ENCODE measurements around the gene SPAG16. TPM values are rescaled to one million over a fixed set of nuclear protein-coding genes. Genes with fewer than 3 reads are reported as not detected.

Gene SPAG16
- total RNA-seq, 1 experiment from 2014 or later, result 17.3 TPM

GRCh38 chr2:213991453-213992108, 707.3 kb downstream of the SPAG16 start:
- no peak overlapping the region for H3K23ac ChIP-seq (ENCODE audit: insufficient read length, low read depth, low read length)
- H4K8ac ChIP-seq (replicated peaks; ENCODE audit: insufficient read length, low read depth, low read length), result no peak overlapping the region
- no peak overlapping the region for H3K14ac ChIP-seq (ENCODE audit: insufficient read depth, low read length)
- H2BK20ac ChIP-seq (ENCODE audit: low read depth, low read length, poor library complexity, severe bottlenecking), result no peak overlapping the region
- no peaks in the 10 kb centered on the region for H4K20me1 ChIP-seq (ENCODE audit: control insufficient read depth, insufficient read depth, insufficient read length)
- no peak overlapping the region for H2AFZ ChIP-seq (ENCODE audit: low read length)
- no peaks in the 10 kb centered on the region for H3K79me2 ChIP-seq (ENCODE audit: insufficient read depth, low read length)
- no peaks in the 10 kb centered on the region for H3K27me3 ChIP-seq (ENCODE audit: insufficient read depth, low read length)
- H2AK5ac ChIP-seq (ENCODE audit: insufficient read length, low read length), result no peak overlapping the region
- H3K18ac ChIP-seq (ENCODE audit: insufficient read length, low read depth, low read length), result no peak overlapping the region
- no peak overlapping the region for H2BK15ac ChIP-seq (ENCODE audit: low read depth, low read length)
- WGBS (ENCODE audit: extremely low coverage, insufficient read length, low lambda C conversion rate), result no CpG with 5 or more reads among the region's 5 CpGs
- H3K9me3 ChIP-seq (ENCODE audit: control insufficient read depth, low read depth, low read length), result no peaks in the 10 kb centered on the region
- H3K27ac Mint-ChIP-seq, result no peak overlapping the region
- no peak for TF ChIP-seq CTCF (conservative IDR thresholded peaks at IDR 0.05)
- no peak overlapping the region for H2BK5ac ChIP-seq (ENCODE audit: insufficient read length, low read length)
- H2BK12ac ChIP-seq (ENCODE audit: insufficient read length, low read depth, low read length), result no peak overlapping the region
- H3K36me3 Mint-ChIP-seq (ENCODE audit: insufficient read depth in 1 of 3, low read depth in 3 of 3), result no peaks in the 10 kb centered on the region
- H3K23me2 ChIP-seq (ENCODE audit: insufficient read length, low read depth, low read length, poor library complexity, severe bottlenecking), result no peaks in the 10 kb centered on the region
- H3T11ph ChIP-seq (ENCODE audit: low read length), result no peak overlapping the region
- no peak overlapping the region for H2BK120ac ChIP-seq (ENCODE audit: low read depth, low read length, poor library complexity, severe bottlenecking)
- no peaks in the 10 kb centered on the region for H3K27me3 Mint-ChIP-seq (ENCODE audit: low read depth)
- no peak overlapping the region for H3K27ac ChIP-seq (ENCODE audit: insufficient read length, low read depth, low read length)
- no peaks in the 10 kb centered on the region; a peak in 1 of 5 replicates for H3K9me3 Mint-ChIP-seq
- no peaks in the 10 kb centered on the region for H3K4me1 ChIP-seq (ENCODE audit: insufficient read depth, low read length)
- no peaks in the 10 kb centered on the region for H3K79me1 ChIP-seq (ENCODE audit: insufficient read depth, low read depth, low read length, poor library complexity, severe bottlenecking)
- peaks cover 9 to 10% of the 10 kb centered on the region in 2 experiments for H3K4me1 Mint-ChIP-seq
- no peak overlapping the region for H3K4ac ChIP-seq (ENCODE audit: low read depth, low read length)
- no peak overlapping the region for H3K4me2 ChIP-seq (ENCODE audit: insufficient read depth, insufficient read length, low read length)
- H4K91ac ChIP-seq (ENCODE audit: insufficient read length, low read depth, low read length), result no peak overlapping the region
- H3K4me3 Mint-ChIP-seq, result no peak overlapping the region
- H4K5ac ChIP-seq (ENCODE audit: insufficient read length, low read depth, low read length), result no peak overlapping the region
- no peak overlapping the region for H3K9ac ChIP-seq (ENCODE audit: extremely low read depth, insufficient read length, low read length)
- DNase-seq, result no peak
- H3K56ac ChIP-seq (ENCODE audit: insufficient read length, low read depth, low read length), result no peak overlapping the region

All from H9 (cell line).